GM12873 (cell line): ENCODE results near the gene DVL2.

ENCODE experiments used
- CTCF ChIP-seq: IDR thresholded peaks from 2 replicates; pipeline ENCODE4 v1.5.1; 2012; ENCODE audit warnings: low read depth, mild to moderate bottlenecking, moderate library complexity, low read length, control low read depth; ENCODE audit not compliant: insufficient read depth; ENCODE audit errors: missing control alignments

DVL2 gene

GRCh38 chr17:7229504-7229903, 4.8 kb downstream of the DVL2 start:
- no peak for TF ChIP-seq CTCF

- TF ChIP-seq CTCF: no peak
Observed at GRCh38 chr17:7228920-7229319, 5.4 kb downstream of the DVL2 start.

DNA sequence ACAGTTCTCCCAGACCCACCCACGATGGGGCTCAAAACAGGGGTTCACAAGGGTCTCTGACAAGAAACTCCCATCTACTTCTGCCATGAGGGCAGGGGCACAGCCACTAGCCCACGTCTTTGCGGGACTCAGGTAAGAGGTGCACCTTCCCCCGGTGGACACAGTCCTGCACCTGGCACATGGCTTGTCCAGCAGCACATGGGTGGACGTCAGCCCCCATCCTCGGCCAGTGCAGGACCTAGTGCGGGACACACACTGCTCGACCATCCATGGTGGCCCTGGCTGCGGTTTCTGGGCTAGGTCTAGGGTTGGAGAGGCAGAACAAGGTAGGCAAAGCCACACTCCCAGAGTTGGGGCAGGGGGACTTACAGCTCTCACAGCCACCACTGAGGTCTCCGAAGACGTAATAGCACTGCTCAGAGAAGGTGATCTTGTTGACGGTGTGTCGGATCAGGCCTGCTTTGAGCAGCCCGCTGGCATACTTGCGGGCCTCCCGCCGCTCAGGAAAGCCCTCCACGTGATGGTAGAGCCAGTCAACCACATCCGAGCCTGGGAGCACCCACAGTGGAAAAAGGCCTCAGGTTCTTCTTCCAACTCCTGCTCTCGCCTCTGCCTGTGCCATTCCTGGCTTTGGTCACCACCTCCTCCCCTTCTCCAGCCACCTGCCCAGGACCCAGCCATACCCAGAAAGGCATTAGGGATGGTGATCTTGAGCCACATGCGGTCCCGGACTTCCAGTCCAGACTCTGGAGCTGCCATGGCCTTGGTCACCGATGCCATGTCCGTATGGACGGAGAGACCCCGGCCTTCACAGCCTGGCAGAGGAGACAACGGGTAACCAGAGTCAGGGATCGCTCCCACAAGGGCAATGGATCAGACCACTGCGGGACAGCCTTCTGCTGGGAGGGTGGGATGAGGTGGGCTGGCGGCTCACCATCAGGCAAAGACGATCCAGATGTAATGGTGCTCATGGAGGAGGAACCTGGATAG, 7.3 kb downstream of the DVL2 start:
- TF ChIP-seq CTCF: no peak

GRCh38 chr17:7225711-7226331, 8.5 kb downstream of the DVL2 start:
- no peak for TF ChIP-seq CTCF

- TF ChIP-seq CTCF: no peak
Observed at GRCh38 chr17:7224661-7225111, 9.6 kb downstream of the DVL2 start.

DNA sequence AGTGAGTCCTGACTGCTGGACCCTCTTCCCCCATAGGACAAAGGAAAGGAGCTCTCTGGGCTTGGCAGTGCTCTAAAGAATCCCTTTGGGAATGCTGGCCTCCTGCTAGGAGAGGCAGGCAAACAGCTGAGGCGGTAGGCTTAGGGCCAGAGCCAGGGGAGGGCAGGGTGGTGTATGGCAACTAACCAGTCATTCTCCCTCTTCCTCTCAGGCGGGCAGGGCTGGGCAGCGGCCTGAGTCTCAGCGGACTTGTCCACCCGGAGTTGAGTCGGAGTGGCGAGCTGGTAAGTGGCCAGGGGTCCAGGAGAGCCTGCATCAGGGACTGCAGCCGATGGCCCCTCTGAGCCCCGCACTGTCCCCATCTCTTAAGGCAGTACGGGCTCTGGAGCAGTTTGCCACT, 10.2 kb downstream of the DVL2 start:
- no peak for TF ChIP-seq CTCF

DNA sequence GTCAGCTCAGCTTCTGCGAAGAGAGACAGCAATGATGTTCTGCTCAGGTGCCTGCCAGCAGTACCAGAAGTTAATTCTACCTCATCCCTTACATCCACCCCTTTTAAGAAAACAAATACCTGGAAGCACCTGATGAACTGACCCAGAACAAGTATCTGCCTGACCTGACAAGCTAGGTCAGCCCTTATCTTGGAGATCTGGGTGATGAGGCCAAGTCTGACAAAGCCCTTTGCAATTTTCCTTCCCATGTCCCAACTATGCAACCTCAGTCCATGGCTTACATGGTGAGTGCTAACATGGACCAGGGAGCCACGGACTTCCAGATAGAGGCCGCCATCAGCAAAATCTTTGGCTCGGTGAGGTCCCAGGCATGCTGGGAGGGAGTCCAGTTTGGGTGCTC, 10.9 kb downstream of the DVL2 start:
- TF ChIP-seq CTCF: no peak
